Neural cell (in vitro differentiated cells): Measurements from ENCODE around the gene PHACTR1. TPM values are rescaled to one million over a fixed set of nuclear protein-coding genes. Genes with fewer than 3 reads are reported as not detected.

Experiments
- H2AFZ ChIP-seq: fragments of 200-600, 300-800 bp; sonication (generic), shearing (Covaris generic); 2 replicates; pipeline ENCODE4 v1.6.0; 2014; ENCODE audit warnings: low read depth, mild to moderate bottlenecking, antibody characterized with exemption, low read length, moderate library complexity
- H3F3A ChIP-seq: fragments of 200-600 bp; shearing (Covaris generic); 2 replicates; pipeline ENCODE4 v1.6.1; 2016; ENCODE audit warnings: mild to moderate bottlenecking, moderate library complexity, mixed read lengths, antibody characterized with exemption, low read length; ENCODE audit not compliant: insufficient read depth, poor library complexity, severe bottlenecking
- H3K27ac ChIP-seq: fragments of 200-600, 300-800 bp; sonication (generic), shearing (Covaris generic); 2 replicates; pipeline ENCODE4 v1.5.1; 2014; ENCODE audit warnings: mild to moderate bottlenecking, low read length, moderate library complexity
- H3K27me3 ChIP-seq: fragments of 300-800, 200-600 bp; sonication (generic), shearing (Covaris generic); 2 replicates; pipeline ENCODE4 v1.6.0; 2014; ENCODE audit warnings: mild to moderate bottlenecking, low read depth, low read length, moderate library complexity; ENCODE audit not compliant: insufficient read depth
- H3K36me3 ChIP-seq: fragments of 300-800, 200-600 bp; sonication (generic), shearing (Covaris generic); 2 replicates; pipeline ENCODE4 v1.5.1; 2014; ENCODE audit warnings: mild to moderate bottlenecking, antibody characterized with exemption, low read length, moderate library complexity; ENCODE audit not compliant: insufficient read depth
- H3K4me2 ChIP-seq: fragments of 300-800, 200-600 bp; sonication (generic), shearing (Covaris generic); 2 replicates; pipeline ENCODE4 v1.6.0; 2014; ENCODE audit warnings: mild to moderate bottlenecking, low read length
- H3K4me3 ChIP-seq: fragments of 300-800, 200-600 bp; sonication (generic), shearing (Covaris generic); 2 replicates; pipeline ENCODE4 v1.5.1; 2014; ENCODE audit warnings: mild to moderate bottlenecking, low read length, moderate library complexity
- H3K79me2 ChIP-seq: fragments of 200-600 bp; shearing (Covaris generic); replicated peaks from 2 replicates; pipeline ENCODE4 v1.6.0; 2014; ENCODE audit warnings: mild to moderate bottlenecking, low read length, moderate library complexity; ENCODE audit not compliant: insufficient read depth
- H3K9ac ChIP-seq: fragments of 300-800, 200-600 bp; sonication (generic), shearing (Covaris generic); 2 replicates; pipeline ENCODE4 v1.6.1; 2016; ENCODE audit warnings: mild to moderate bottlenecking, low read length, mixed read lengths
- H3K9me2 ChIP-seq: fragments of 200-600 bp; shearing (Covaris generic); 2 replicates; pipeline ENCODE4 v1.6.1; 2016; ENCODE audit warnings: mild to moderate bottlenecking, low read length, mixed read lengths; ENCODE audit not compliant: insufficient read depth
- H3K9me3 ChIP-seq: fragments of 200-600, 300-800 bp; sonication (generic), shearing (Covaris generic); 2 replicates; pipeline ENCODE4 v1.6.1; 2016; ENCODE audit warnings: mild to moderate bottlenecking, mixed run types, low read length, moderate library complexity, mixed read lengths
- H4K20me1 ChIP-seq: fragments of 200-600 bp; shearing (Covaris generic); 2 replicates; pipeline ENCODE4 v1.6.1; 2016; ENCODE audit warnings: mild to moderate bottlenecking, mixed run types; ENCODE audit not compliant: insufficient read depth
- CTCF ChIP-seq: fragments of 450-650 bp; IDR thresholded peaks from 2 replicates; pipeline ENCODE4 v1.5.1; 2014; ENCODE audit warnings: antibody characterized with exemption, mild to moderate bottlenecking, moderate library complexity; ENCODE audit not compliant: poor library complexity, severe bottlenecking
- EP300 ChIP-seq: fragments of 450-650 bp; conservative IDR thresholded peaks from 2 replicates; pipeline ENCODE4 v1.6.1; 2014; ENCODE audit warnings: antibody characterized with exemption, mild to moderate bottlenecking, moderate library complexity; ENCODE audit not compliant: poor library complexity, severe bottlenecking
- EZH2 ChIP-seq: fragments of 200-600, 300-800 bp; shearing (Covaris generic), sonication (generic); IDR thresholded peaks from 2 replicates; pipeline ENCODE4 v1.6.1; 2014; ENCODE audit warnings: antibody characterized with exemption, low read length, borderline replicate concordance, mild to moderate bottlenecking; ENCODE audit not compliant: insufficient read depth, poor library complexity, severe bottlenecking
- MXI1 ChIP-seq: fragments of 450-650 bp; conservative IDR thresholded peaks from 2 replicates; pipeline ENCODE4 v1.6.1; 2014; ENCODE audit warnings: antibody characterized with exemption, mild to moderate bottlenecking; ENCODE audit not compliant: poor library complexity, severe bottlenecking
- POLR2AphosphoS5 ChIP-seq: IDR thresholded peaks from 2 replicates; pipeline ENCODE4 v1.6.1; 2012
- RAD21 ChIP-seq: fragments of 450-650 bp; conservative IDR thresholded peaks from 2 replicates; pipeline ENCODE4 v1.6.1; 2014; ENCODE audit warnings: antibody characterized with exemption, mild to moderate bottlenecking, moderate library complexity
- REST ChIP-seq: IDR thresholded peaks from 2 replicates; pipeline ENCODE4 v1.6.1; 2012; ENCODE audit warnings: borderline replicate concordance
- SMC3 ChIP-seq: fragments of 450-650 bp; conservative IDR thresholded peaks from 2 replicates; pipeline ENCODE4 v1.6.1; 2014; ENCODE audit warnings: antibody characterized with exemption, mild to moderate bottlenecking, moderate library complexity; ENCODE audit not compliant: poor library complexity
- TAF1 ChIP-seq: IDR thresholded peaks from 2 replicates; pipeline ENCODE4 v1.6.1; 2012; ENCODE audit warnings: low read depth
- polyA plus RNA-seq: library from polyadenylated mRNA; depleted of rRNA; stranded (reverse); fragments of >200 nt; gene quantifications from 2 replicates; pipeline ENCODE4 v1.2.3, GENCODE V29; 2014

The PHACTR1 gene
- polyA plus RNA-seq, 1 donor from 2014 or later = 7.8 TPM

GRCh38 chr6:12962987-12963386 is 246.4 kb downstream of the PHACTR1 start:
- H4K20me1 ChIP-seq = no peaks in the 10 kb centered on the region
- no peak overlapping the region for H3K4me2 ChIP-seq
- no peak overlapping the region for H3K27ac ChIP-seq
- no peak overlapping the region for H3K4me3 ChIP-seq
- H3K79me2 ChIP-seq = no peaks in the 10 kb centered on the region
- H2AFZ ChIP-seq = no peak overlapping the region
- H3K36me3 ChIP-seq = no peaks in the 10 kb centered on the region
- no peak for TF ChIP-seq EZH2
- TF ChIP-seq RAD21 = no peak
- no peak for TF ChIP-seq REST
- no peak for TF ChIP-seq TAF1
- no peak for TF ChIP-seq EP300
- TF ChIP-seq MXI1 = no peak
- TF ChIP-seq POLR2AphosphoS5 = no peak
- TF ChIP-seq SMC3 = no peak
- no peak for TF ChIP-seq CTCF
- H3K9ac ChIP-seq = no peak overlapping the region
- no peaks in the 10 kb centered on the region for H3F3A ChIP-seq
- peaks cover 18% of the 10 kb centered on the region for H3K27me3 ChIP-seq
- no peaks in the 10 kb centered on the region for H3K9me3 ChIP-seq
- H3K9me2 ChIP-seq = no peaks in the 10 kb centered on the region

DNA sequence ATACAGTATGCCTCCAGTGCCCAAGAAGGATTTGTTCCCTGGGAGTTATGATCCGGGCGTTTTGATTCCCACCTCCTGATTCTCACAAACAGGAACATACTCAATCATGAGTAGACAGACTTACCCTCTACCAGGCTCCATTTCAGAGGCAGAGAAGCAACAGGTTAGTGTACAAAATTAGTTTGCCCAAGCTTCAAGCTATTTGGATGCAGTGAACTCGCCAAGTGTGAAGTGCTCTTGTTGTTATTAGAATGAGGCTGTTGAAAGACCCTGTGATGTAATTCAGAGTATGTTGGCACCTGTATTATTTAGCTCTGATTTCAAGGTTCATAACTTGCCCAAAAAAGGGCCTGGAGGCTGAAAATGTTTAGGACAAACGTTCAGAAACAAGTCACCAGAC is 247.0 kb downstream of the PHACTR1 start:
- no peaks in the 10 kb centered on the region for H3K9me3 ChIP-seq
- no peaks in the 10 kb centered on the region for H3K9me2 ChIP-seq
- H3K4me3 ChIP-seq = no peak overlapping the region
- no peak overlapping the region for H3K9ac ChIP-seq
- no peaks in the 10 kb centered on the region for H3K36me3 ChIP-seq
- H4K20me1 ChIP-seq = no peaks in the 10 kb centered on the region
- H3K27me3 ChIP-seq = peaks cover 12% of the 10 kb centered on the region
- no peak overlapping the region for H3K4me2 ChIP-seq
- H3K79me2 ChIP-seq = no peaks in the 10 kb centered on the region
- TF ChIP-seq EP300 (no peak), EZH2 (no peak), POLR2AphosphoS5 (no peak), CTCF (no peak), REST (no peak), SMC3 (no peak), MXI1 (no peak), TAF1 (no peak), RAD21 (no peak)
- no peak overlapping the region for H3K27ac ChIP-seq
- no peaks in the 10 kb centered on the region for H3F3A ChIP-seq
- H2AFZ ChIP-seq = no peak overlapping the region
